HG03457 (cell line): ENCODE measurements around the gene GAST.
"Not testable (repeated sequence)": the region's sequence is repeated elsewhere in the genome, so short reads cannot be mapped to it uniquely, and the experiment has no call there.

Experiments
- ATAC-seq: cut with Tn5 transposase; IDR thresholded peaks from one replicate; pipeline ENCODE4 v1.9.1; 2021; ENCODE audit warnings: moderate number of reproducible peaks; ENCODE audit not compliant: unreplicated experiment

Gene GAST, protein sequence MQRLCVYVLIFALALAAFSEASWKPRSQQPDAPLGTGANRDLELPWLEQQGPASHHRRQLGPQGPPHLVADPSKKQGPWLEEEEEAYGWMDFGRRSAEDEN

DNA sequence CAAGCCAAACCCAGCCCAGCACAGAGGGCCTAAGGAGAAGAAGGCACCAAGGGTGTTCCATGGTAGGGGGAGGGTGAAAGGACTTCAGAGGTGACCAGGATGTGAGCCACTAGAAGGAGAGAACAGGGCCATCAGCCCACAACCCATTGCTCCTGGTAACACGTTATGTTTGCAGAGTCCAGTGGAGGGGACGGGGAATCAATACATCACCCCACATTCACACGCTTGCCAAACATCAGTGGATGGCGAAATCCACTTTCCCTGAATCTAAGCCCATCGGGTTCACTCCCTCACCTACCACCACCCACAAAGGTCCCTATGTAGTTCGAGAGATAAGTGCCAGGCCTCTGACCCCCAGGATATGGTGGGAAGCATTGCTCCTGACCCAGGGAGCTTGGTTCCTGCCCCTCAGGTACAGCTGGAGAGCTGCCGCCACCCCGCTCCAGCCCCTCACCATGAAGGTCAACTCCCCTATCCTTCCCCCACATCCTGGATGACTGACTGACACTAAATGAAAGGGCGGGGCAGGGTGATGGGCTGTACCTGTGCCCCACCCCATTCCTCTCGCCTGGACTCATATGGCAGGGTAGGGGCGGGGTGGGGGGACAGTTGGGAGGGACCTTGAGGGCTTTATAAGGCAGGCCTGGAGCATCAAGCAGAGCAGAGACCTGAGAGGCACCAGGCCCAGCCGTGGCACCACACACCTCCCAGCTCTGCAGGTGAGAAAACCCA is at the start of gene GAST:
Gene GAST (plus strand): TSS at position 663 of the 732 bp plus-strand sequence. CDS start 3,106 bp downstream, outside the sequence.
- ATAC-seq = no peak

DNA sequence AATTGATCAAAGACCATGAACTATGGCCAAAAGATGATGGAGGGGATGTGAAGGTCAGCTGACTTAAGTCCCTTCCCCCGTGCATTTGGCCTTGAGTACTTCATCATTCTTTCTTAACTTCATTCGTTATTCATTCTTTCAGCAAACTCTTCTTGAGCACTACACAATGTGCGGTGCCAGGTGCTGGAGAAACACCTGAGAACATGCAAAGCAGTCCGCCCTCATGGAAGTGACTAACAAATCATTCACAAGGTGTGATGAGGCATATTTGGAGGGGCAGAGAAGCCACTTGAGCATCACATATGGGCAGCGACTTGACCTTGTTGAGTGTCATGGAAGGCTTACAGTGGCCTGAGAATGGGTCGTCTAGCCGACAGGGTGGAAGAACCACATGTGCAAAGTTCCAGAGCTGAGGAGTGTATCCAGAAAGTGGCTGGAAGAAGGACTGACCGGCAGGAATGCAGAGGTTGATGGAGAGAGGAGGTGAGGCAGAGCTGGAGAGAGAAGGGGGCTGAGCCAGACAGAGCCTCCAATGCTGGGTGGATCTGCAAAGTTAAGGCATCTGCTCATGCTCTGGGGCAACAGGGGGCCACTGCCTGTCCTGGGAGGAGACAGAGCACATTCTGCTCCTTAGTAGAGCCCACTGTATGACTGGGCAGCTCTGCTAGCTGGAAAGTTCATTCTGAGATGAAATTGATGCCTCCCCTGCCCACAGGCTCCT is 48.5 kb upstream of the GAST start:
- ATAC-seq = no peak

- no peak for ATAC-seq
Measured at GRCh38 chr17:41664172-41664457, 48.0 kb upstream of the GAST start.

- ATAC-seq = no peak
Measured at GRCh38 chr17:41664587-41665565, 47.3 kb upstream of the GAST start.

GRCh38 chr17:41665566-41666236 is 46.4 kb upstream of the GAST start:
- ATAC-seq = peak; percentile 48

- ATAC-seq = peak; percentile 27
Measured at GRCh38 chr17:41666237-41666641, 45.9 kb upstream of the GAST start.

DNA sequence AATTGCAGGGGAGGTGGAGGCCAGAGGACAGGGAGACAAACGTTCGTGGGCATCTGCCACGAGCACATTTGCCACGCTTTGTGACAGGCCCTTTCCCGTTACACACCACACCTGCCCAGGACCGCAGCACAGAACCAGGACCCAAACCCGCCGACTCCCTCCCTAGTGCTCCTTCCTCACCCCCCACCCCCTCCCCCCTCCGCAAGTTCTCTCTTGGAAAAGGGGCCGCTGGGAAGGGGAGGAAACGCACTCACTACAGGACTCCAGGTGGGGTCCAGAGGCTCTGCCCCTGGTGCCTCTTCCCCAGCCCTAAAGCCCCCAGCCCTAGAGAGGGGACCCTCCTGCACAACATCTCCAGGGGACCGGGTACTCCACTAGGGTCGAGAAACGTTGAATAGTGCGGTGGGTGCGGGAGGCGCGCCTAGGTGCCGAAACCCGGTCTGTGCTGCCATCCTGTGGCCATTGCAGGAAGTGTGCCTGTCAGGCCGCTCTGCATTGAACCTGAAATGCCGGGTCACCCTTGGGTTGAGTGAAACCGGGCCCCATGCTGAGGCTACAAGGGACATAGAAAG is 45.3 kb upstream of the GAST start:
- ATAC-seq = no peak

- no peak for ATAC-seq
Measured at GRCh38 chr17:41667280-41668041, 44.7 kb upstream of the GAST start.

DNA sequence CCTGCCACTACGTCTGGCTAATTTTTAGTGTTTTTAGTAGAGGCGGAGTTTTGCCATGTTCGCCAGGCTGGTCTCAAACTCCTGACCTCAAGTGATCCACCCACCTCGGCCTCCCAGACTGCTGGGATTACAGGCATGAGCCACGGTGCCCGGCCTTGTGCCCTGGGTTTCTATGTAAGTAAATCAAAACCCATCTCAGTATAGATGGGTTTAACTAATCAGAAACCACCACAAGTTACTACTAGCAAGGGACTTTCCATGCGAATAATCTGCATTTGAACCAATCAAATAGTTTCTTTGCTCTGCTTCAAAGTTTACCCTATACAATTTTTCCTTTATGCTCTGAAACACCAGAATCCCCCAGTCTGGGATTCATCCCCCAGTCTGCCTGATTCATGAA is 40.0 kb upstream of the GAST start:
- no peak for ATAC-seq

- not testable (repeated sequence) for ATAC-seq
Measured at GRCh38 chr17:41675157-41676057, 36.7 kb upstream of the GAST start.

DNA sequence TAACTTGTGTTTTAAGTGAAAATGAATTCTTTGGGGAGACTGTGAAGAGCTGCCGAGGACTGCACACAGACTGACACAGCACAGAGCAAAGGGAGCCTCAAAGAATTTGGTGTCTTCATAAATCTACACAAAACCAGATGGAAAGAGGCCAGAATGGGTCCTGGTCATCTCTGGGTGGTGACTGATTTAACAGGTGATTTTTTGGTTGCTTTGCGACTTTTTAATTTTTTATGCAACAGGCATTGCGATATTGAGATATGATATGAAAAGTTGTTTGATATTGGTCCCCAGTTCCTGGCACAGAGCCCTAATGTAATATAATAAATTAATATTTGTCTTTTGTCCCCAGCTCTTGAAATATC is 36.1 kb upstream of the GAST start:
- no peak for ATAC-seq

DNA sequence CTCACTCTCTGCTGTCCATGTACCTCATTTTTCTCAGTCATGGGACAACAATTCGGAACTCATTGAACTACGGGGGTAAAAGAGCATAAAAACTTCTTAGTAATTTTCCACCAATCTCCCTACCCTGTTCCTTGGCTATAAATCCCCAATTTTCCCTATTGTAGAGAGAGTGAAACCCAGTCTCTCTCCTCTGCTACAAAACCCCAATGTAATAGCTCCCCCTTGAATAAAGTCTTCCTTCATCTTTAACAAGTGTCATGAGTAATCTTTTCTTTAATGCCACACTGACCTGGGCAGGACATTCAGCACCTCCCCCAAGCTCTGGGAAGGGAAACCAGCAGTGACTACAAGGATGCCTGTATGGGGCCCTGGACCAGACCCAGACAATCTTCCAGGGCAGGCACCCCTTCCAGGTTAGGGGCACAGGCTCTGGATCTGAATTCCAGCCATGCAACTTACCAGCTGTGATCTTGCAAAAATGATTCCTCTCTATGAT is 33.7 kb upstream of the GAST start:
- peak; percentile 17 for ATAC-seq

DNA sequence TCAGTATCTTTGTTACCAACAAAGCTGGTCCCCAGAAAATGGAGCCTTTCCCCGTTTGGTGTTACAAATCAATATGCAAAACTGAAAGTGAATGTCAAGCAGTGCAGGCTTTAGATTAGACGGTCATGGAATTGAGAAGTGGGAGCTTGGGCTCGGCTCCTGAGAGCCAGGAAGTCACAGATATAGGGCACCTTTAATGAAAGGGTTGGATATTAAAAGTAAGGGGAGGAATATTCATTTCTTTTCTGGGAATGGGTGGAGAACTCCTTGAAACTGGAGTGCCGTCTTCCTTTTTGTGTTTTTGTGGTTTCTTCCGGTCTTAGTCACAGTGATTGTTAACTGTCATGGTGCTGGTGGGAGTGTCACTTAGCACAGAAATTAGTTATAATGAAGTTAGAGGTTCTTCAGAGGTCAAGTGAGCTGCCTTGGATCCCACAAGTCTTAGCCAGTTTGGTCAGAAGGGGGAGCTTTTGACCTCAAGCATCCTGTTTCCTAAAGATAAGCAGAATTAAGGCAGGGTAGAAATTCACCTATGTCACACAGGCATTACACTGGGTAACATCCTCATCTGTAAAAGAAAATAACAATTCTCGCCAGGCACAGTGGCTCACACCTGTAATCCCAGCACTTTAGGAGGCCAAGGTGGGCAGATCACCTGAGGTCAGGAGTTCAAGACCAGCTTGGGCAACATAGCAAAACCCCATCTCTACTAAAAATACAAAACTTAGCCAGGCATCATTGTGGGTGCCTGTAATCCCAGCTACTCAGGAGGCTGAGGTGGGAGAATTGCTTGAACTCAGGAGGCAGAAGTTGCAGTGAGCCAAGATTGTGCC is 33.0 kb upstream of the GAST start:
- ATAC-seq = peak; percentile 38

DNA sequence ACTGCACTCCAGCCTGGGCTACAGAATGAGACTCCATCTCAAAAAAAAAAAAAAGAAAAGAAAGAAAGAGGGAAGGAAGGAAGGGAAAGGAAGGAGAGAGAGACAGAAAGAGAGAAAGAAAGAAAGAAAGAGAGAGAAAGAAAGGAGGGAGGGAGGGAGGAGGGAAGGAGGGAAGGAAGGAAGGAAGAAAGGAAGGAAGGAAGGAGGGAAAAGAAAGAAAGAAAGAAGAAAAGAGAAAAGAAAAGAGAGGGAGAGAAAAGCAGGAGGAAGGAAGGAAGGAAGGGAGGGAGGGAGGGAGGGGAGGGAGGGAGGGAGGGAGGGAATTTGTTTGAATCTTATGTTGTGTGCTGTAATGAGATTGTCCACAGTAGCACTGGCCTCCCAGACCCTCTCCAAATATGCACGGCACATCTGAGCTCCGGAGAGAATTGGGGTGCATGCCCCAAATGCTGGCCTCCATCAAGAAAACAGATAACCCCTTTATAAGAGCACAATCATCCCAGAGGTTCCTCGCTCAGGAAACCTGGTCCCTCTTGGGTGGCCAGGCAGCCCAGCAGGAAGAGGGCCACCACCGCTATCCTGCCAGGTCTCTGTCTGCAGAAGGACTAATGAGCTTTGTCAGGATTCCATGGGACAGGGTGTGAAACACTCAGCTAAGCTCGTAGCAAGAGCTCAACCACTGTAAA is 32.2 kb upstream of the GAST start:
- ATAC-seq = no peak

GRCh38 chr17:41680426-41681040 is 31.6 kb upstream of the GAST start:
- ATAC-seq = no peak

- no peak for ATAC-seq
Measured at GRCh38 chr17:41681776-41682175, 30.4 kb upstream of the GAST start.

GRCh38 chr17:41682631-41683030 is 29.5 kb upstream of the GAST start:
- ATAC-seq = no peak
